ENCODE data around the gene DYNAP.

DNA sequence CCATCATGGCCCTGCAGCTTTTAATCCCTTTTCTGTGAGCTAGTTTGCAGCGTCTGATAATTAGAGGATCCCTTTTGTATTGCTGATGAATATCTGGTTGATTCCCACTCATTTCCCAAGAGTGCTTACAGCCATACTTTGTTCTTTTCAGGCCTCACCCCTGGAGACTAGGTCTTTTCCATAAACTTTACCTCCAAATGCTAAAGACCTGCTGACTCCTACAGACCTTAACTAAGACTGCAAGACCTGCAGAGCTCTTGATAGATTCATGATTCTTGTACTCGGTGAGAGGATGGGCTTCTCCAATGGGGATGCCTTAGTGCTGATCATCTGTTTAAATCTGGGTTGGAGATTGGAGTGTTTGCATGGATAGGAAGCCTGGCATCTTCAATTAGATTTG, 33.1 kb upstream of the DYNAP start:
- TF ChIP-seq, protein P1, sequence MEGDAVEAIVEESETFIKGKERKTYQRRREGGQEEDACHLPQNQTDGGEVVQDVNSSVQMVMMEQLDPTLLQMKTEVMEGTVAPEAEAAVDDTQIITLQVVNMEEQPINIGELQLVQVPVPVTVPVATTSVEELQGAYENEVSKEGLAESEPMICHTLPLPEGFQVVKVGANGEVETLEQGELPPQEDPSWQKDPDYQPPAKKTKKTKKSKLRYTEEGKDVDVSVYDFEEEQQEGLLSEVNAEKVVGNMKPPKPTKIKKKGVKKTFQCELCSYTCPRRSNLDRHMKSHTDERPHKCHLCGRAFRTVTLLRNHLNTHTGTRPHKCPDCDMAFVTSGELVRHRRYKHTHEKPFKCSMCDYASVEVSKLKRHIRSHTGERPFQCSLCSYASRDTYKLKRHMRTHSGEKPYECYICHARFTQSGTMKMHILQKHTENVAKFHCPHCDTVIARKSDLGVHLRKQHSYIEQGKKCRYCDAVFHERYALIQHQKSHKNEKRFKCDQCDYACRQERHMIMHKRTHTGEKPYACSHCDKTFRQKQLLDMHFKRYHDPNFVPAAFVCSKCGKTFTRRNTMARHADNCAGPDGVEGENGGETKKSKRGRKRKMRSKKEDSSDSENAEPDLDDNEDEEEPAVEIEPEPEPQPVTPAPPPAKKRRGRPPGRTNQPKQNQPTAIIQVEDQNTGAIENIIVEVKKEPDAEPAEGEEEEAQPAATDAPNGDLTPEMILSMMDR (IDR thresholded peaks at IDR 0.05; ENCODE audit: low read length): no peak
- no peak for TF ChIP-seq EZH2 (optimal IDR thresholded peaks at IDR 0.05; ENCODE audit: low read depth, low read length)
- TF ChIP-seq EZH2phosphoT487 (IDR thresholded peaks at IDR 0.05; ENCODE audit: low read length): no peak
